K562 treated with DMSO at 1 percent for 4 hours (cell line): ENCODE measurements around the gene FSHR. TPM values are rescaled to one million over a fixed set of nuclear protein-coding genes. Genes with fewer than 3 reads are reported as not detected.

Experiments used
- total RNA-seq: library from RNA; unstranded; fragments of 300-600 nt; gene quantifications from 2 replicates; pipeline ENCODE4 v1.2.3, GENCODE V29; 2022; ENCODE audit not compliant: insufficient read depth

The FSHR gene, protein sequence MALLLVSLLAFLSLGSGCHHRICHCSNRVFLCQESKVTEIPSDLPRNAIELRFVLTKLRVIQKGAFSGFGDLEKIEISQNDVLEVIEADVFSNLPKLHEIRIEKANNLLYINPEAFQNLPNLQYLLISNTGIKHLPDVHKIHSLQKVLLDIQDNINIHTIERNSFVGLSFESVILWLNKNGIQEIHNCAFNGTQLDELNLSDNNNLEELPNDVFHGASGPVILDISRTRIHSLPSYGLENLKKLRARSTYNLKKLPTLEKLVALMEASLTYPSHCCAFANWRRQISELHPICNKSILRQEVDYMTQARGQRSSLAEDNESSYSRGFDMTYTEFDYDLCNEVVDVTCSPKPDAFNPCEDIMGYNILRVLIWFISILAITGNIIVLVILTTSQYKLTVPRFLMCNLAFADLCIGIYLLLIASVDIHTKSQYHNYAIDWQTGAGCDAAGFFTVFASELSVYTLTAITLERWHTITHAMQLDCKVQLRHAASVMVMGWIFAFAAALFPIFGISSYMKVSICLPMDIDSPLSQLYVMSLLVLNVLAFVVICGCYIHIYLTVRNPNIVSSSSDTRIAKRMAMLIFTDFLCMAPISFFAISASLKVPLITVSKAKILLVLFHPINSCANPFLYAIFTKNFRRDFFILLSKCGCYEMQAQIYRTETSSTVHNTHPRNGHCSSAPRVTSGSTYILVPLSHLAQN
- total RNA-seq = not detected in 2 replicates

DNA sequence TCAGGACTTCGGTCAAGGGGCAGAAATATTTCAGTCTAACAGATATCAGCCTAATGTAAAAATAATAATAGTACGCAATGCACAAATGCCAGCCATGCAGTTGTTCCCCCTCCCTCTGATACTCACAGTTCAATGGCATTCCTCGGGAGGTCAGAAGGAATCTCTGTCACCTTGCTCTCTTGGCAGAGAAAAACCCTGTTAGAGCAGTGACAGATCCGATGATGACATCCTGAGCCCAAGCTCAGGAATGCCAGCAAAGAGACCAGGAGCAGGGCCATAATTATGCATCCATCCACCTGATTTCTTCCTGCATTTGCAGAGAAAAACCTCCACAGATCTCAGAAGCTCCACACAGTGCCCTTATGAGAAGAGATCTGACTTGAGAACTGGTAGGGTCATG is at the start of gene FSHR:
Gene FSHR (minus strand): TSS at position 376 of the 400 bp plus-strand sequence. CDS start 98 bp downstream, at position 278.

